Activated T-cell treated with anti-CD3 and anti-CD28 coated beads, Interleukin-2, amount 50 U/mL, for 4 hours (primary cell): ENCODE measurements around the gene BCL10. TPM values are rescaled to one million over a fixed set of nuclear protein-coding genes. Genes with fewer than 3 reads are reported as not detected.

Experiments
- ATAC-seq, 2 donors: fragments of 200-7000 bp; cut with Tn5 transposase; one replicate each; pipeline ENCODE4 v1.10.0; 2021
- DNase-seq: peaks from one replicate; pipeline ENCODE4 v3.0.0-alpha.2; 2020
- H3K27me3 Mint-ChIP-seq: one replicate; pipeline ENCODE4 v1.8.0; 2021; ENCODE audit warnings: low read depth, mixed read lengths
- H3K36me3 Mint-ChIP-seq: one replicate; pipeline ENCODE4 v1.8.0; 2022; ENCODE audit warnings: mixed read lengths; ENCODE audit not compliant: insufficient read depth
- H3K4me1 Mint-ChIP-seq: one replicate; pipeline ENCODE4 v1.8.0; 2021; ENCODE audit warnings: low read depth, mixed read lengths
- H3K4me3 Mint-ChIP-seq: one replicate; pipeline ENCODE4 v1.8.0; 2021; ENCODE audit warnings: mild to moderate bottlenecking, moderate library complexity, mixed read lengths
- H3K9me3 Mint-ChIP-seq: one replicate; pipeline ENCODE4 v1.8.0; 2021; ENCODE audit warnings: mixed read lengths
- total RNA-seq, 3 donors: library from RNA; stranded (reverse); gene quantifications; one replicate each; pipeline ENCODE4 v1.2.1, GENCODE V29; 2021

Gene BCL10
- total RNA-seq, 3 donors from 2014 or later = 22.3 to 27.3 (median 27.1) TPM

DNA sequence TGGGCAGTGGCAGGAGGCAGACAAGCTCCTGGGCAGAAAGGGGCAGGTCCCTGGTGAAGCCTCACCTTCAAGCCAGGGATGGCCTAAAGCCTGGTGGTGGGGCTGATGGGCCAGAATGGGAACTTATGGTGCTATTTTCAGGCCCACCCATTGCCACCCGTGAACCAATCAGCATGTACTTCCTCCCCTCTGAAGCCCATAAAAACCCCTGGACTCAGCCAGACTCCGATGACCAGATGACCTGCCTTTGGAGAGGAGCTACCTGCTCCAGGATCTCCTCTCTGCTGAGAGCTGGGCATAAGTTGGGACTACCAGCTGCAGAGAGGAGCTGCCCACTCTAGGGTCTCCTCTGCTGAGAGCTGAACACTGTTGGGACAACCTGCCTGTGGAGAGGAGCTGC, 7.8 kb upstream of the BCL10 start:
- Mint-ChIP-seq H3K4me1 (peaks cover 7% of the 10 kb centered on the region), H3K36me3 (no peaks in the 10 kb centered on the region), H3K9me3 (no peaks in the 10 kb centered on the region), H3K4me3 (no peak overlapping the region), H3K27me3 (peaks cover 4% of the 10 kb centered on the region)
- ATAC-seq = no peak
- DNase-seq = no peak

DNA sequence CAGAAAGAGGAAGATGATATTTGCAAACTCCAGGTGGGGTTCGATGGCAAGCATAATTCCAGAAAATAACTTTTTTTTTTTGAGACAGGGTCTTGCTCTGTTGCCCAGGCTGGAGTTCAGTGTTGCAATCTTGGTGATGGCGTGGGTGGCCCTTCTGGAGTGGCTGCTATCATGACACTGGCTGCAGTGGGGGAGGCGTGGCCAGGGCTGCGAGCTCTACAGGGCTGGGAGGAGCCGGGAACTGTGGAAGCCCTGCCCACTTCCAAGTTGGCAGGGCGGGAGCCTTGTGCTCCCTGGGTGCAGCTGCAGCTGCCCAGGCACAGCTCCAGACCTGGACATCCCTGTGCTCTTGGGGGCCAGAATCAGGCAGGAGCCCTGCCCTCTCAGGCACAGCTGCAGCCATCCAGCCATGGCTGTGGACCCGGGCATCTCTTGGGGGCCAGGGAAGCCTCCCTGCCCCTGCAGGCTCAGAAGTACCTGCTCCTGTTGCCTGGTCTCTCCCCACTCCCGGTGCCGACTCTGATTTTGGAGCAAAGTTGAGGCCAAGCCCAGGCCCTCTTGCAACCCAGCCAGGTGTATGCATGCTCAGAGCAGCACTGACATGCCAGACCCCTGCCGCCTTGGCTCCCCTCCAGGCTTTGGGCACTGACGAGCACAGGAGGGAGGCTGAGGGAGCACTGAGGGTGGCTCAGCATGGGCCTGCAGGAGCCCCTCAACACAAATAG, 7.2 kb upstream of the BCL10 start:
- DNase-seq (no peak), ATAC-seq (no peak)
- Mint-ChIP-seq H3K9me3 (no peaks in the 10 kb centered on the region), H3K27me3 (peaks cover 4% of the 10 kb centered on the region), H3K4me1 (peaks cover 12% of the 10 kb centered on the region), H3K36me3 (no peaks in the 10 kb centered on the region), H3K4me3 (no peak overlapping the region)

DNA sequence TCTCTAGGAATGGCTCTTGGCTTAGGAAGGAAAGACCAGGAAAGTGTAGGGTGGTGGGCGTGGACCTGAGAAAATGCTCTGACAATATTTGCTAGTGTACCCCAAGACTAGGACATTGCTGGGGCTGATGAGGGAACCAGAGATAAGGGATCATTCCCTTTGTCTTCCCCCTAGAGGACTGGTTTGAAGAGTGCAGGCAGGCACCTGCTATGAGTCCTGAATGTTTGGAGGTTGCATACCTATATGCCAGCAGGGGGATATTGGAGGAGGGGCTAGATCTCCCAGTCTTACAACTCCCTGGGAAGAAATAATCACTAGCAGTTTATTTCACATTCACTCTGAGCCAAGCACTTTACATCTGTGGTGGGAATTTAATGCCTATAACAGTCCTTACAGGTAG, 6.0 kb upstream of the BCL10 start:
- no peak for DNase-seq
- ATAC-seq = no peak
- Mint-ChIP-seq H3K4me3 (no peak overlapping the region), H3K4me1 (peaks cover 14% of the 10 kb centered on the region), H3K27me3 (peaks cover 4% of the 10 kb centered on the region), H3K36me3 (no peaks in the 10 kb centered on the region), H3K9me3 (no peaks in the 10 kb centered on the region)

DNA sequence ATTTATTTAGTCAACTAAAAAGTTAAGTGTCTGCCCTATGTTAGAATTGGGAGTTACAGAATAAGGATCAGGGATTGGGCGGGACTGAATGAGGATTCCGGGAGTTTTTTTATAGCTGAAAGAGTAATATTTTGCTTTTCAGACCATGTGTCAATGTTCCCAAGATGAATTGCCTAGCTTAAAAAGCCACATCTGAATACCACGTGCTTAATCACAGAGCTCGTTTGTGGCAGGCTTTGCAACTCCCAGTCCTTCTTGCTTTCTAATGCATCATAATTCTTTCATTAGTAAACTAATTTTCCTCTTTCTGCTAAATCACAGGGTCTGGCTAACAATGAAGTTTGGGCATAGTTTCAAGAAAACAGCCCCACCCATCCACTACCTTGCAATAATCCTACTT, 4.2 kb upstream of the BCL10 start:
- ATAC-seq (no peak), DNase-seq (no peak)
- Mint-ChIP-seq H3K27me3 (peaks cover 4% of the 10 kb centered on the region), H3K4me3 (no peak overlapping the region), H3K4me1 (peaks cover 19% of the 10 kb centered on the region), H3K36me3 (no peaks in the 10 kb centered on the region), H3K9me3 (no peaks in the 10 kb centered on the region)

DNA sequence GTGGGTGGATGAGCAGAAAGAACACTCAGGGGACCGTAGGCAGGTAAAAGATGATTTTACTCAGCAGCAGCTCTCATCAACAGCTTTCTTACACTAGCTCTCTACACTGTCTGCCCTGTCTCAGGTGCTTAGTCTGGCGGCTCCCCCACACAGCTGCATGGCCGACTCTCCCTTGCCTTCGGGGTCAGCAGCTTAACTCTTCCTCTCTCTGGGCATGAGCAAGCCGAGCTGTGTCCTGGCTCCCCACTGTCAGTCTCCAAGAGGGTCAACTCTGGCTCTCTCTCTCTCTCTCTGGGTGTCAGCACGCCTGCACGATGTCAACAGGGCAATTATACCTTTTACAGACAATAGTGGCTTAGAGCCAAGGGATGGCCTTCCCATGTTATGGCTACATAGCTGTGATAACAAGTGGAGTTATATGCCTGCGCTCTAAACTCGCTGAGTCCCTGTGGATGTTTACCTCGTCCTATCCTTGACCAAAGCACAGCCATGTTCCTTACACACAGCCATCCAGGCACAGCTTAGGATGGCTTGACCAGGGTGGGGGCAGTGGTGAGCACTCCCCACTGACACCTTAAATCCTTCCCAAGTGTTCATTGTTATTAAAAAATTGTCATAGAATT, 3.1 kb upstream of the BCL10 start:
- Mint-ChIP-seq H3K27me3 (peaks cover 4% of the 10 kb centered on the region), H3K4me3 (no peak overlapping the region), H3K9me3 (no peaks in the 10 kb centered on the region), H3K36me3 (peaks cover 3% of the 10 kb centered on the region), H3K4me1 (peaks cover 28% of the 10 kb centered on the region)
- DNase-seq (no peak), ATAC-seq (no peak)

DNA sequence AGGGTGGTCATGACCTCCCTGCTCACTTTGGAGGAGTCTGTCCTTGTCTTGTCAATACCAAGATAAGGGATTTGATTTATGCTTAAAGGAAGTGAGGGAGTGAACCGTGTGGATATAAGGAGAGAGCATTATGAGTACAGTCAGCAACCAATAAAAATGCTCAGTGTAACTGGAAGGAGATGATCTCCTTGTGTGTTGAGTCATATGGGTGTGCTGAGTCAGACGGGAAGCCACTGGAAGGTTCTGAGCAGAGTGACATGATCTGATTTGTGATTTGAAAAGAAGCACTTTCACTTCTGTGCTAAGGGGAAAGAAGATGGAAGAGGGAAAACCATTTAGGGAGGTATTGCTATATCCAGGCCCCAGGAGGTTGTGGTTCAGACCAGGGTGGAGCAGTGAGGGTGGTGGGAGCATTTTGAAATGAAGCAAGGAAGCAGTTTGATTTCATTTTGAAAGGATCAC, 2.5 kb upstream of the BCL10 start:
- ATAC-seq (peak in 1 of 2 donors; percentile 7), DNase-seq (no peak)
- Mint-ChIP-seq H3K36me3 (peaks cover 3% of the 10 kb centered on the region), H3K27me3 (peaks cover 4% of the 10 kb centered on the region), H3K9me3 (no peaks in the 10 kb centered on the region), H3K4me1 (peaks cover 35% of the 10 kb centered on the region), H3K4me3 (no peak overlapping the region)

DNA sequence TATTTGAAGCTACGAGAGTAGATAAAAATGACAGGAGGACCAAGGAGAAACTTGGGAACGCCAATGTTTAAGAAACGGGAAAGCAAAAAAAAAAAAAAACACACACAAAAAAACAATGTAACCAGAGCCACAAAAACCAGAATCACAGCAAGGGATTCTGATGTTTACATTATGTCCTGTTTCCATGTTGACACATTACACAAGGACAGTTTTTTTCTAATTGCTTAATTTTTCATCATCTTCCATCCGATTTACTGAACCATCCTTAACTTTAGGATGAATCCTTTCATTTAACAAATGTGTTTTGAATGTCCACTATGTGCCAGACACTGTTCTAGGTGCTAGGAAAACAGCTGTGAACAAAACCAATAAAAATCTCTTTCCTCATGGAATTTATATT, 1.4 kb upstream of the BCL10 start:
- peaks cover 12% of the 10 kb centered on the region for H3K36me3 Mint-ChIP-seq

DNA sequence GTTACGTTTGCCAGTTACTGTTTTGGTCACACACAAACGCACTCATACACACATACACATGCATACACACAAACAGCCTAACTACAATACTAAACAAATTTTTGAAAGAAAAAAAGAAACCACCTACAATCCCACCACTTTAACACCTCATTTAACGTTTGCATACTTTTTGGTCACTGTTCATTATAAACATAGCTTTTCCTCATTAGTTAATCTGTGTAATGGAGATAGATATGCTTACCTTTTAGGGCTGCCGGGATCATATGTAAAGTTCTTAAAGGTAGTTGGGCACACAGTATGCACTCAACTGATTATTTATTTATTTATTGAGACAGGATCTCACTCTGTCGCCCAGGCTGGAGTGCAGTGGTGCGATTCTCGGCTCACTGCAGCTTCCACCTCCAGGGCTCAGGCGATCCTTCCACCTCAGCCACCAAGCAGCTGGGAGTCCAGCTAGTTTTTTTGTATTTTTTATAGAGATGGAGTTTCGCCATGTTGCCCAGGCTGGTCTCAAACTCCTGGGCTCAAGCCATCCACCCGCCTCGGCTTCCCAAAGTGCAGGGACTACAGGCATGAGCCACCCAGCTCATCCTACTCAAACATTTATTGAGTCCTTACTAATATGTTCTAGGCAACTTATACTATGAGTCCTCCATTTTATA, 677 bp upstream of the BCL10 start:
- Mint-ChIP-seq H3K4me1 (peaks cover 49% of the 10 kb centered on the region), H3K9me3 (no peaks in the 10 kb centered on the region), H3K36me3 (peaks cover 13% of the 10 kb centered on the region), H3K4me3 (peak overlapping the region; percentile 93), H3K27me3 (peaks cover 4% of the 10 kb centered on the region)
- DNase-seq (no peak), ATAC-seq (no peak)

More for the DNA sequence above, 1.4 kb upstream of the BCL10 start:
- ATAC-seq (no peak), DNase-seq (no peak)
- peaks cover 46% of the 10 kb centered on the region for H3K4me1 Mint-ChIP-seq
- no peaks in the 10 kb centered on the region for H3K9me3 Mint-ChIP-seq
- no peak overlapping the region for H3K4me3 Mint-ChIP-seq
- peaks cover 4% of the 10 kb centered on the region for H3K27me3 Mint-ChIP-seq

DNA sequence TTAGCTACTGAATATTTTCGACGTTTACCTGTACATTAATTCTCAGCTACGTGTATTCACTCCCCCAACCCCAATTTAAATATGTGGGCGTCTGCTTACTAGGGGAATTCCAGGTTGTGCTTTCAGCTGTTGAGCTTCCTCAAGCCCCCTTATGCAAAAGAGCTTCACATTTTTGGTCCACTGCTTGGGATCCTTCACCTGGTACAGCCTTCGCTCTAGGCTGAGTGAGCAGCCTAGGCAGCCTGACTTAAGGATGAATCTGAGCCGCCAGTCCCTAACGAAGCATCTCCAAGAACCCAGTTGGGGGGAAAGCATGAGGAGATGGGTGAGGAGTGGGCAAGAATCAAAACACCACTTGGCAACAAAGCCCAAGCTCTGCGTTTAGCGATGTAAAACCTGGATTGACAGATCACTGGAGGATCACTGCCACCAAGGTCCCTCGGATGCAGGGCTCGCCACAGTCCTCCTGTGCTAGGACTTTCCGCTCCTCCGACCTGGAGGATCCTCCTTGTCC, 674 bp downstream of the BCL10 start:
- no peak for DNase-seq
- H3K9me3 Mint-ChIP-seq = no peaks in the 10 kb centered on the region
- ATAC-seq = peak; percentile 5 to 10
- H3K4me3 Mint-ChIP-seq = peak overlapping the region; percentile 93
- H3K36me3 Mint-ChIP-seq = peaks cover 20% of the 10 kb centered on the region
- H3K27me3 Mint-ChIP-seq = no peaks in the 10 kb centered on the region
- peaks cover 60% of the 10 kb centered on the region for H3K4me1 Mint-ChIP-seq

DNA sequence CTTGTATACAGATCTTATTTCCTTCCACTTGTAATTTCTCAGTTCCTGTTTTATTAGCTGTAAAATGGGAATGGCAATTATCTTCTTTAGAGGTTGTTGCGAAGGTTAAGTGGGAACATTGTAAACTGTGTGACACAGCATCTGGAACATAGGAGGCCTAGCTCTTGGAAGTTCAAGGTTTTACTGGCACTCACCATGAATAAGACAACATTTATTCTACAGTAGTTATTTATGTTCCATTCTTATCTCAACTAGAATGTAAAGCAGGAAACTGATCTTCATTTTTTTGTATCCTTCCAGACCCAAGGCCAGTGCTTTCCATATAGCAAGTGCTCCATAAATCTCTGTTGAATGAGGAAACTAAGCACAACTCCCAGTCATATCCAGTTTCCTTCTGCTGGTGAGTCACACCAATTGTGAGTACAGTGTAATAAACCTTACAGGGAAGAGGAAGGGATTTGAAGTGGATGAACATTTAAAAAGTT, 1.4 kb downstream of the BCL10 start:
- no peak for ATAC-seq
- H3K27me3 Mint-ChIP-seq = no peaks in the 10 kb centered on the region
- peak overlapping the region; percentile 93 for H3K4me3 Mint-ChIP-seq
- no peak for DNase-seq
- H3K9me3 Mint-ChIP-seq = no peaks in the 10 kb centered on the region
- H3K4me1 Mint-ChIP-seq = peaks cover 64% of the 10 kb centered on the region
- peaks cover 24% of the 10 kb centered on the region for H3K36me3 Mint-ChIP-seq

DNA sequence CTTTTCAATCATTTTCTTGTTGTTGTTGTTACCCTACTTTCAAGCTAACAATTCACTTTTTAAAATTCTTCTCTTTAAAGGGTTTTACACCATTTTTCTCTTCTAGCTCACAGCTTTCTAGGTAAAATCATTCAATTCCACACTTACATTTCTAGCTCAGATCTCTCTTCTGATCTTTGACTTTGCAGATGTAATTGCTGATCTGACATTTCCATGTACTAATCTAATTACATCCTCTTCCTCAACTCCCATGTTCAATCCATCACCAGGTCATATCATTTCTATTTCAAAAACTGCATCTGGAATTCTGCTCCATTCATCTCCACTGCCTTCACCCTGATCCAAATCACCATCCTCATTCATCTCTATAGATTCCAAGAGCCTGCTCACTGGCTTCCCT, 3.0 kb downstream of the BCL10 start:
- Mint-ChIP-seq H3K36me3 (peaks cover 34% of the 10 kb centered on the region), H3K4me1 (peaks cover 57% of the 10 kb centered on the region), H3K4me3 (peak overlapping the region; percentile 11), H3K27me3 (no peaks in the 10 kb centered on the region), H3K9me3 (no peaks in the 10 kb centered on the region)
- DNase-seq (no peak), ATAC-seq (no peak)

DNA sequence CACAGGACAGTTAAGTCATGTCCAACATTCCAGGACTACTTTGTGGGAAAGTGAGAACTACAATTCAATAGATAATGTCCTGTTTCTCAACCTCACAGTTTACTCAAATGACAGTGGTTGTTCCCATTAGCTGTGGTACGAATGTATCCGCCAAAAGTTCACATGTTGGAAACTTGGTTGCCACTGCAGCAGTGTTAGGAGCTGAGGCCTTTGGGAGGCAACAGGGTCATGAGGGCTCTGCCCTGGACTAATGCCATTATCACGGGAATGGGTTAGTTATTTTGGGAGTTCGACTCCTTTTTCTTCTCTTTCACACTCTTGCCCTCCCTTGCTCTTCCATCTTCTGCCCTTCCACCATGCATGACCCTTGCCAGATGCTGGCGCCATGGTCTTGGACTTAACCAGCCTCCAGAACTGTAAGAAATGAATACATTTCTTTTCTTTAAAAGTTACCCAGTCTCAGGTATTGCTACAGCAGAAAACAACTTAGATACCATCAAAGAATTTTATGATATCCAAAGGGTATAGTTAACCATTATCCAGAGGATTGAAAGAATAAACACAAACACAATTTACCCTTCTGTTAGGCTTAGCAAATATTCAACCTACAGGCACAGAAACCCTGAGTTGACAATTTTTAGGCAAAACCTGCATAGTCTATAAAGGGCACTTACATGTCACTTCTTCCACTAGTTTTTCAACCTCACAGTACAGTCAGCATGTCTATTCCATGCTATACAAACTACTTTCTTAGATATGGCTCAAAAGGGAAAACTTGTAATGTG, 7.4 kb downstream of the BCL10 start:
- Mint-ChIP-seq H3K9me3 (no peaks in the 10 kb centered on the region), H3K27me3 (no peaks in the 10 kb centered on the region), H3K36me3 (peaks cover 40% of the 10 kb centered on the region), H3K4me1 (peaks cover 43% of the 10 kb centered on the region), H3K4me3 (no peak overlapping the region)
- ATAC-seq (no peak), DNase-seq (no peak)

DNA sequence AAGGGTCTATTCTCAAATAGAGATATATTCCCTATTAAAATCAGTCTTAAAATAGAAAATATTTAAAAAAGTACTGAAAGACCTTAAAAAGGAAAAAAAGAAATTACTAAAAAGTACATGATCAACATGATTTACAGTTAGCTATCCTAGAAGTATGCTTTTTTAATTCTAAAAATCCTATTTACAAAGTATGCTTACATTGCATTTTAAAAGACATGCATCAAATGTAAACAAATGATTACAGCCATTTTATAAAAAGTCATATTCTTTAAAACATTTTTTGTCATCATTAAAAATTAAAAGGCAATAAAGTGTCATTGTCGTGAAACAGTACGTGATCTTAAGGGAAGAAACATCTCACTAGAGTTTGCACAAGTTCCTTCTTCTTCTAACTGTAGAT, 9.1 kb downstream of the BCL10 start:
- DNase-seq = no peak

DNA sequence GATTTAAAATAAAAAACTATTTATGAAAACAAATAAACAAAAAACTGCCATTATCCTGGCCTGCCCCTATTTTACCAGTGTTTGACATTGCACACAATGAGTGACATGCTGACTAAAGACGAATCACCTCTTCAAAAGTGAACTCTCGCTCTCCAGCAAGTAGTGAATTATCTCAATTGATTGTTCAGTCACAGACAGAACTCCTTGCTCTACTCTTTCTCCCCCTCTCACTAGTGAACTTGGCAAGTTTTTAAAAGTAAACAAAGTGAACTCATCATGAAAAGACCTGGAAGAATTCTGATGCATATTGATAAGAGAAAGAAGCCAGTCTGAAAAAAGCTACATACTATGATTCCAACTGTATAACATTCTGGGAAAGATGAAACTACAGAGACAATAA, 12.3 kb downstream of the BCL10 start:
- no peak for ATAC-seq
- Mint-ChIP-seq H3K9me3 (no peaks in the 10 kb centered on the region), H3K36me3 (peaks cover 16% of the 10 kb centered on the region), H3K4me1 (peaks cover 13% of the 10 kb centered on the region), H3K4me3 (no peak overlapping the region), H3K27me3 (no peaks in the 10 kb centered on the region)
- DNase-seq = no peak

More for the DNA sequence above, 9.1 kb downstream of the BCL10 start:
- Mint-ChIP-seq H3K4me3 (no peak overlapping the region), H3K4me1 (peaks cover 28% of the 10 kb centered on the region), H3K27me3 (no peaks in the 10 kb centered on the region), H3K9me3 (no peaks in the 10 kb centered on the region), H3K36me3 (peaks cover 33% of the 10 kb centered on the region)
- ATAC-seq = no peak
